GM19351 (cell line): Measurements from ENCODE around the gene KCNH2.

Experiments
- ATAC-seq: cut with Tn5 transposase; IDR thresholded peaks from one replicate; pipeline ENCODE4 v1.9.1; 2021; ENCODE audit warnings: mild to moderate bottlenecking, moderate library complexity; ENCODE audit not compliant: unreplicated experiment

The KCNH2 gene

GRCh38 chr7:150949971-150950491 lies 28.1 kb downstream of the KCNH2 start:
- ATAC-seq = no peak

GRCh38 chr7:150949564-150949963 lies 28.6 kb downstream of the KCNH2 start:
- ATAC-seq = no peak

GRCh38 chr7:150948791-150949251 lies 29.3 kb downstream of the KCNH2 start:
- no peak for ATAC-seq

- ATAC-seq = no peak
Measured at GRCh38 chr7:150947761-150948651, 30.1 kb downstream of the KCNH2 start.

- ATAC-seq = no peak
Measured at GRCh38 chr7:150947241-150947745, 30.8 kb downstream of the KCNH2 start.

GRCh38 chr7:150946421-150947240 lies 31.5 kb downstream of the KCNH2 start:
- ATAC-seq = no peak

- ATAC-seq = no peak
Measured at GRCh38 chr7:150945853-150946420, 32.2 kb downstream of the KCNH2 start.

- ATAC-seq = no peak
Measured at GRCh38 chr7:150945171-150945852, 32.8 kb downstream of the KCNH2 start.

- no peak for ATAC-seq
Measured at GRCh38 chr7:150944066-150945042, 33.8 kb downstream of the KCNH2 start.

- ATAC-seq = no peak
Measured at GRCh38 chr7:150943453-150943814, 34.7 kb downstream of the KCNH2 start.

GRCh38 chr7:150942591-150943452 lies 35.3 kb downstream of the KCNH2 start:
- no peak for ATAC-seq

GRCh38 chr7:150942001-150942590 lies 36.0 kb downstream of the KCNH2 start:
- ATAC-seq = no peak

GRCh38 chr7:150941351-150942000 lies 36.6 kb downstream of the KCNH2 start:
- no peak for ATAC-seq

- no peak for ATAC-seq
Measured at GRCh38 chr7:150940431-150941102, 37.6 kb downstream of the KCNH2 start.

GRCh38 chr7:150939466-150939865 lies 38.7 kb downstream of the KCNH2 start:
- ATAC-seq = no peak

GRCh38 chr7:150939052-150939451 lies 39.1 kb downstream of the KCNH2 start:
- ATAC-seq = no peak

- ATAC-seq = no peak
Measured at GRCh38 chr7:150938566-150938965, 39.6 kb downstream of the KCNH2 start.
